Measurements from ENCODE around the gene PKM.

The PKM gene

GRCh38 chr15:72216079-72216478, 14.9 kb downstream of the PKM start:
- Histone ChIP-seq H3K14ac (ENCODE audit: low read length) (no peak overlapping the region), H2BK12ac (ENCODE audit: low read length) (no peak overlapping the region), H3K27ac (ENCODE audit: low read depth, low read length) (no peak overlapping the region), H3K27me3 (ENCODE audit: insufficient read depth, low read length) (no peaks in the 10 kb centered on the region), H3K9ac (ENCODE audit: low read length) (no peak overlapping the region), H3K4me1 (ENCODE audit: control insufficient read depth in 1 of 2, insufficient read depth in 2 of 2, low read length in 2 of 2) (peaks cover 0 to 2% of the 10 kb centered on the region in 2 experiments), H3K18ac (ENCODE audit: low read length) (no peak overlapping the region), H3K79me2 (ENCODE audit: control insufficient read depth, insufficient read depth, low read length, poor library complexity) (no peaks in the 10 kb centered on the region), H2AK5ac (ENCODE audit: low read length) (no peak overlapping the region), H2BK120ac (ENCODE audit: insufficient read depth, low read length, poor library complexity) (no peak overlapping the region), H2BK5ac (ENCODE audit: low read depth, low read length, poor library complexity) (no peak overlapping the region), H4K8ac (ENCODE audit: low read depth, low read length) (no peak overlapping the region), H2AFZ (ENCODE audit: insufficient read depth, low read length, poor library complexity) (no peak overlapping the region), H3K4ac (ENCODE audit: low read depth, low read length) (no peak overlapping the region), H4K91ac (ENCODE audit: low read depth, low read length) (no peak overlapping the region), H3K4me3 (ENCODE audit: low read depth, low read length) (no peak overlapping the region), H3K9me3 (ENCODE audit: insufficient read depth, low read depth, low read length) (no peaks in the 10 kb centered on the region), H3K36me3 (ENCODE audit: control insufficient read depth in 1 of 2, insufficient read depth in 2 of 2, low read length in 2 of 2) (peaks cover 53 to 75% of the 10 kb centered on the region in 2 experiments), H4K12ac (ENCODE audit: low read depth, low read length) (no peak overlapping the region), H3K4me2 (ENCODE audit: low read length) (no peak overlapping the region), H3K23ac (ENCODE audit: low read length) (no peak overlapping the region), H3K79me1 (ENCODE audit: low read length) (no peaks in the 10 kb centered on the region)
- no peak for DNase-seq
- WGBS (ENCODE audit: extremely low coverage, insufficient coverage, insufficient read length), result no CpG with 5 or more reads among the region's 1 CpG

GRCh38 chr15:72207558-72208085, 23.4 kb downstream of the PKM start:
- Histone ChIP-seq H2BK120ac (ENCODE audit: insufficient read depth, low read length, poor library complexity) (no peak overlapping the region), H3K4me2 (ENCODE audit: low read length) (no peak overlapping the region), H3K27me3 (ENCODE audit: insufficient read depth, low read length) (no peaks in the 10 kb centered on the region), H3K79me1 (ENCODE audit: low read length) (no peaks in the 10 kb centered on the region), H3K9me3 (ENCODE audit: insufficient read depth, low read depth, low read length) (peaks cover 2% of the 10 kb centered on the region), H2BK12ac (ENCODE audit: low read length) (no peak overlapping the region), H3K4me3 (ENCODE audit: low read depth, low read length) (no peak overlapping the region), H2AFZ (ENCODE audit: insufficient read depth, low read length, poor library complexity) (no peak overlapping the region), H2AK5ac (ENCODE audit: low read length) (no peak overlapping the region), H3K18ac (ENCODE audit: low read length) (no peak overlapping the region), H3K4ac (ENCODE audit: low read depth, low read length) (no peak overlapping the region), H3K9ac (ENCODE audit: low read length) (no peak overlapping the region), H3K14ac (ENCODE audit: low read length) (no peak overlapping the region), H3K36me3 (ENCODE audit: control insufficient read depth in 1 of 2, insufficient read depth in 2 of 2, low read length in 2 of 2) (peaks cover 78 to 91% of the 10 kb centered on the region in 2 experiments), H3K27ac (ENCODE audit: low read depth, low read length) (no peak overlapping the region), H4K91ac (ENCODE audit: low read depth, low read length) (no peak overlapping the region), H2BK5ac (ENCODE audit: low read depth, low read length, poor library complexity) (no peak overlapping the region), H3K79me2 (ENCODE audit: control insufficient read depth, insufficient read depth, low read length, poor library complexity) (no peaks in the 10 kb centered on the region), H4K8ac (ENCODE audit: low read depth, low read length) (no peak overlapping the region), H3K4me1 (ENCODE audit: control insufficient read depth in 1 of 2, insufficient read depth in 2 of 2, low read length in 2 of 2) (no peaks in the 10 kb centered on the region), H3K23ac (ENCODE audit: low read length) (no peak overlapping the region), H4K12ac (ENCODE audit: low read depth, low read length) (no peak overlapping the region)
- DNase-seq, result no peak

- no CpG with 5 or more reads among the region's 5 CpGs for WGBS (ENCODE audit: extremely low coverage, insufficient coverage, insufficient read length)
- Histone ChIP-seq H3K9me3 (ENCODE audit: insufficient read depth, low read depth, low read length) (peaks cover 2% of the 10 kb centered on the region), H2BK5ac (ENCODE audit: low read depth, low read length, poor library complexity) (no peak overlapping the region), H2BK120ac (ENCODE audit: insufficient read depth, low read length, poor library complexity) (no peak overlapping the region), H4K12ac (ENCODE audit: low read depth, low read length) (no peak overlapping the region), H3K4ac (ENCODE audit: low read depth, low read length) (no peak overlapping the region), H3K79me2 (ENCODE audit: control insufficient read depth, insufficient read depth, low read length, poor library complexity) (no peaks in the 10 kb centered on the region), H3K4me1 (ENCODE audit: control insufficient read depth in 1 of 2, insufficient read depth in 2 of 2, low read length in 2 of 2) (no peaks in the 10 kb centered on the region), H3K79me1 (ENCODE audit: low read length) (no peaks in the 10 kb centered on the region), H3K27me3 (ENCODE audit: insufficient read depth, low read length) (no peaks in the 10 kb centered on the region), H3K4me2 (ENCODE audit: low read length) (no peak overlapping the region), H3K9ac (ENCODE audit: low read length) (no peak overlapping the region), H3K18ac (ENCODE audit: low read length) (no peak overlapping the region), H3K36me3 (ENCODE audit: control insufficient read depth in 1 of 2, insufficient read depth in 2 of 2, low read length in 2 of 2) (peaks cover 78 to 93% of the 10 kb centered on the region in 2 experiments), H3K14ac (ENCODE audit: low read length) (no peak overlapping the region), H2BK12ac (ENCODE audit: low read length) (no peak overlapping the region), H2AK5ac (ENCODE audit: low read length) (no peak overlapping the region), H3K4me3 (ENCODE audit: low read depth, low read length) (no peak overlapping the region), H4K8ac (ENCODE audit: low read depth, low read length) (no peak overlapping the region), H2AFZ (ENCODE audit: insufficient read depth, low read length, poor library complexity) (no peak overlapping the region), H3K23ac (ENCODE audit: low read length) (no peak overlapping the region), H3K27ac (ENCODE audit: low read depth, low read length) (no peak overlapping the region), H4K91ac (ENCODE audit: low read depth, low read length) (no peak overlapping the region)
- no peak for DNase-seq
Observed at GRCh38 chr15:72206677-72207000, 24.4 kb downstream of the PKM start.

- Histone ChIP-seq H2AK5ac (ENCODE audit: low read length) (no peak overlapping the region), H2BK5ac (ENCODE audit: low read depth, low read length, poor library complexity) (no peak overlapping the region), H3K14ac (ENCODE audit: low read length) (no peak overlapping the region), H3K9ac (ENCODE audit: low read length) (no peak overlapping the region), H3K4me1 (ENCODE audit: control insufficient read depth in 1 of 2, insufficient read depth in 2 of 2, low read length in 2 of 2) (no peaks in the 10 kb centered on the region), H3K36me3 (ENCODE audit: control insufficient read depth in 1 of 2, insufficient read depth in 2 of 2, low read length in 2 of 2) (peaks cover 78 to 93% of the 10 kb centered on the region in 2 experiments), H4K8ac (ENCODE audit: low read depth, low read length) (no peak overlapping the region), H3K4ac (ENCODE audit: low read depth, low read length) (no peak overlapping the region), H3K27me3 (ENCODE audit: insufficient read depth, low read length) (no peaks in the 10 kb centered on the region), H4K91ac (ENCODE audit: low read depth, low read length) (no peak overlapping the region), H3K4me3 (ENCODE audit: low read depth, low read length) (no peak overlapping the region), H2BK12ac (ENCODE audit: low read length) (no peak overlapping the region), H3K79me2 (ENCODE audit: control insufficient read depth, insufficient read depth, low read length, poor library complexity) (no peaks in the 10 kb centered on the region), H3K18ac (ENCODE audit: low read length) (no peak overlapping the region), H3K79me1 (ENCODE audit: low read length) (no peaks in the 10 kb centered on the region), H3K27ac (ENCODE audit: low read depth, low read length) (no peak overlapping the region), H3K4me2 (ENCODE audit: low read length) (no peak overlapping the region), H3K9me3 (ENCODE audit: insufficient read depth, low read depth, low read length) (peaks cover 2% of the 10 kb centered on the region), H2BK120ac (ENCODE audit: insufficient read depth, low read length, poor library complexity) (no peak overlapping the region), H2AFZ (ENCODE audit: insufficient read depth, low read length, poor library complexity) (no peak overlapping the region), H4K12ac (ENCODE audit: low read depth, low read length) (no peak overlapping the region), H3K23ac (ENCODE audit: low read length) (no peak overlapping the region)
- no peak for DNase-seq
- WGBS (ENCODE audit: extremely low coverage, insufficient coverage, insufficient read length), result no CpG with 5 or more reads among the region's 10 CpGs
Observed at GRCh38 chr15:72205896-72206676, 24.9 kb downstream of the PKM start.

All from trophoblast cell (in vitro differentiated cells and primary cell).